GM12878 (cell line): ENCODE measurements around the gene TUBB1. TPM values are rescaled to one million over a fixed set of nuclear protein-coding genes. Genes with fewer than 3 reads are reported as not detected.

Experiments
- ATAC-seq: fragments of 200-7000 bp; cut with Tn5 transposase; 3 replicates; pipeline ENCODE4 v1.9.1; 2020; ENCODE audit warnings: mild to moderate bottlenecking, moderate library complexity
- BruUV-seq: library from RNA; stranded (reverse); fragments of 400-500 nt; replicated peaks from 2 replicates; lab custom pipeline; 2021; lab: Mats Ljungman, UMichigan
- CTCF ChIA-PET: fragments of 300-600 bp; sonication (Branson Sonifier 250); formaldehyde crosslinking; extraction: SDS; loops from one replicate; lab custom pipeline; 2021; ENCODE audit warnings: inconsistent platforms; lab: Yijun Ruan, JAX
- POLR2A ChIA-PET: fragments of 350-600 bp; formaldehyde crosslinking; extraction: SDS; loops from one replicate; lab custom pipeline; 2021; ENCODE audit warnings: inconsistent platforms; lab: Charles Lee
- RAD21 ChIA-PET: fragments of 300-600 bp; sonication (Branson Sonifier 250); formaldehyde crosslinking; loops from one replicate; lab custom pipeline; 2023; ENCODE audit warnings: antibody characterized with exemption; ENCODE audit not compliant: unreplicated experiment; lab: Charles Lee
- SMC1A ChIA-PET: fragments of 300-600 bp; sonication (Branson Sonifier 250); formaldehyde crosslinking; loops from one replicate; lab custom pipeline; 2023; ENCODE audit not compliant: unreplicated experiment, uncharacterized antibody; lab: Charles Lee
- DNase-seq: peaks from one replicate; pipeline ENCODE4 v3.0.0-alpha.2; 2011; ENCODE audit warnings: low read depth, low spot score
- FAIRE-seq: peaks from 3 replicates; lab custom pipeline; 2011; peaks lifted over from hg19 to GRCh38; lab: Jason Lieb, UNC
- H2AFZ ChIP-seq: 2 replicates; pipeline ENCODE4 v1.6.0; 2011; ENCODE audit warnings: low read depth, low read length, control low read depth; ENCODE audit not compliant: control insufficient read depth
- H3K27ac ChIP-seq: 2 replicates; pipeline ENCODE4 v1.5.1; 2011; ENCODE audit warnings: control low read depth; ENCODE audit not compliant: control insufficient read depth, insufficient read depth
- H3K27me3 ChIP-seq, 2 experiments: replicated peaks in 1 of 2; 2 replicates each; pipeline versions ENCODE4 v1.6.0 to v1.6.1; 2011; ENCODE audit warnings: low read length in 1 of 2; ENCODE audit not compliant: control insufficient read depth in 2 of 2, insufficient read depth in 2 of 2
- H3K36me3 ChIP-seq, 2 experiments: 2 replicates each; pipeline ENCODE4 v1.5.1; 2011; ENCODE audit warnings: low read length in 1 of 2; ENCODE audit not compliant: control insufficient read depth in 2 of 2, insufficient read depth in 2 of 2
- H3K4me1 ChIP-seq: 2 replicates; pipeline ENCODE4 v1.6.1; 2011; ENCODE audit warnings: mild to moderate bottlenecking, low read length, moderate library complexity, mixed read lengths; ENCODE audit not compliant: control insufficient read depth, insufficient read depth
- H3K4me2 ChIP-seq: 2 replicates; pipeline ENCODE4 v1.6.0; 2011; ENCODE audit warnings: control low read depth; ENCODE audit not compliant: control insufficient read depth, insufficient read depth
- H3K4me3 ChIP-seq: fragments of 200-600 bp; sonication (generic); 2 replicates; pipeline ENCODE4 v1.5.1; 2016
- H3K79me2 ChIP-seq: 2 replicates; pipeline ENCODE4 v1.6.0; 2011; ENCODE audit warnings: low read length; ENCODE audit not compliant: control insufficient read depth, insufficient read depth
- H3K9ac ChIP-seq: 2 replicates; pipeline ENCODE4 v1.8.0; 2011; ENCODE audit warnings: low read length, control low read depth, mixed read lengths; ENCODE audit not compliant: control insufficient read depth, insufficient read depth
- H3K9me3 ChIP-seq: replicated peaks from 3 replicates; pipeline ENCODE4 v1.5.1; 2011; ENCODE audit warnings: mild to moderate bottlenecking, low read length; ENCODE audit not compliant: control insufficient read depth, insufficient read depth
- H4K20me1 ChIP-seq: 2 replicates; pipeline ENCODE4 v1.6.0; 2011; ENCODE audit not compliant: control insufficient read depth, insufficient read depth
- BCLAF1 ChIP-seq: fragments of 450-650 bp; IDR thresholded peaks from 2 replicates; pipeline ENCODE4 v1.6.1; 2017; ENCODE audit warnings: antibody characterized with exemption, mild to moderate bottlenecking, moderate library complexity
- CREM ChIP-seq: IDR thresholded peaks from 2 replicates; pipeline ENCODE4 v1.6.1; 2014; ENCODE audit warnings: antibody characterized with exemption, low read depth
- ETV6 ChIP-seq, 2 experiments: fragments of 450-650 bp in 1 of 2; IDR thresholded peaks in 1 of 2; conservative IDR thresholded peaks in 1 of 2; 2 replicates each; pipeline ENCODE4 v1.6.1; 2014; ENCODE audit warnings: antibody characterized with exemption in 1 of 2, borderline replicate concordance in 1 of 2, low read depth in 1 of 2, mild to moderate bottlenecking in 1 of 2, moderate library complexity in 1 of 2
- MYC ChIP-seq: IDR thresholded peaks from 2 replicates; pipeline ENCODE4 v1.6.1; 2011; ENCODE audit warnings: mild to moderate bottlenecking, low read length, moderate library complexity, inconsistent platforms; ENCODE audit not compliant: insufficient read depth, insufficient replicate concordance, insufficient read length, severe bottlenecking
- NR2F1 ChIP-seq: fragments of 450-650 bp; conservative IDR thresholded peaks from 2 replicates; pipeline ENCODE4 v1.6.1; 2017; ENCODE audit warnings: mild to moderate bottlenecking
- RBBP5 ChIP-seq: fragments of 200-600 bp; sonication (generic); conservative IDR thresholded peaks from 2 replicates; pipeline ENCODE4 v1.6.1; 2016
- RUNX3 ChIP-seq: IDR thresholded peaks from 2 replicates; pipeline ENCODE4 v1.6.1; 2012; ENCODE audit warnings: low read length, inconsistent platforms
- SIN3A ChIP-seq: IDR thresholded peaks from 2 replicates; pipeline ENCODE4 v1.6.1; 2012; ENCODE audit warnings: low read depth, low read length, improper control_type of control experiment
- SUPT20H ChIP-seq: IDR thresholded peaks from 2 replicates; pipeline ENCODE4 v1.6.1; 2011; ENCODE audit warnings: low read depth, mild to moderate bottlenecking, low read length, moderate library complexity, borderline replicate concordance; ENCODE audit not compliant: control insufficient read depth
- TCF7 ChIP-seq: IDR thresholded peaks from 2 replicates; pipeline ENCODE4 v1.6.1; 2014; ENCODE audit warnings: antibody characterized with exemption, borderline replicate concordance
- WGBS: methylation state at CpG from one replicate; pipeline ENCODE4 v1.1.6; 2016; ENCODE audit warnings: low lambda C conversion rate; ENCODE audit not compliant: insufficient replicate concordance, insufficient coverage; ENCODE audit errors: missing lambda C conversion rate; 5-methylcytosine and 5-hydroxymethylcytosine counted together
- in situ Hi-C: fragments of 300-500 bp; cut with MboI; formaldehyde crosslinking; loops from 9 replicates; pipeline ENCODE4 v1.14.3; 2018; ENCODE audit warnings: mixed read lengths
- intact Hi-C: fragments of 100-400 bp; cut with micrococcal nuclease; formaldehyde crosslinking; loops from one replicate; pipeline ENCODE4 v1.14.2; 2022; ENCODE audit not compliant: unreplicated experiment
- polyA plus RNA-seq, 11 experiments: library from polyadenylated mRNA; depleted of rRNA in 4 of 11; unstranded in 6 of 11; stranded (reverse) in 5 of 11; fragments of >200 nt; fragmentation: Nextera tagmentation in 4 of 11; fragmentation: Illumina TruSeq in 1 of 11; extraction: Ambion mirVana in 4 of 11; extraction: Trizol in 1 of 11; gene quantifications; 1 replicate in 1 of 11; 2 replicates in 10 of 11; pipeline versions ENCODE4 v1.2.1 to v1.2.3, GENCODE V29; 2011 to 2016; ENCODE audit warnings: inconsistent platforms in 2 of 11, missing spikeins in 2 of 11, low read depth in 1 of 11
- total RNA-seq, 4 experiments: library from RNA; depleted of rRNA in 3 of 4; stranded (reverse); fragments of >200 nt in 3 of 4; fragmentation: Illumina TruSeq in 1 of 4; extraction: Trizol in 1 of 4; gene quantifications; 2 replicates each; pipeline versions ENCODE4 v1.2.1 to v1.2.3, GENCODE V29; 2013 to 2021

Gene TUBB1
- total and polyA plus RNA-seq, 10 of the 15 experiments (the other 5 are each of a cell fraction or from before 2014, with no cell fraction given): 0.02 to 0.20 (median 0.06) TPM; not detected in 3

- TF ChIP-seq RBBP5 (no peak), SUPT20H (no peak), MYC (no peak), ETV6 (conservative IDR thresholded peaks at IDR 0.05 in 1 of 2, IDR thresholded peaks at IDR 0.05 in 1 of 2; ENCODE audit: borderline replicate concordance in 1 of 2, low read depth in 1 of 2) (peak in 1 of 2 experiments; percentile 78; a peak in 2 of 4 replicates), SIN3A (peak; percentile 60), NR2F1 (peak; percentile 100), TCF7 (peak; percentile 35; the same call in 1 of the 2 replicates), RUNX3 (peak; percentile 88)
- TF ChIP-seq, all 136 proteins: peak for 68
Measured at GRCh38 chr20:59004763-59005522, 14.3 kb upstream of the TUBB1 start (continued).

GRCh38 chr20:59005523-59006166 is 13.6 kb upstream of the TUBB1 start:
- Histone ChIP-seq H3K9me3 (no peaks in the 10 kb centered on the region), H3K4me3 (peak overlapping the region; percentile 92), H3K36me3 (peaks cover 16 to 24% of the 10 kb centered on the region in 2 experiments), H3K4me1 (peaks cover 35% of the 10 kb centered on the region), H3K27ac (peak overlapping the region; percentile 95), H4K20me1 (0 out of 2 replicates have a peak, but pooled peaks cover 2% of the 10 kb centered on the region), H3K79me2 (peaks cover 56% of the 10 kb centered on the region), H3K4me2 (peak overlapping the region; percentile 53), H3K27me3 (no peaks in the 10 kb centered on the region), H3K9ac (peak overlapping the region; percentile 92), H2AFZ (no peak overlapping the region)
- ChIA-PET RAD21 (interaction anchor here (0.8 to 2.3 kb wide), 8 partner anchors 23 to 116 kb away, joined by 3 to 11 read pairs (median 3); partner anchors contain the start of gene ATP5F1E), SMC1A (interaction anchor here (0.6 to 2.0 kb wide), 8 partner anchors 21 to 121 kb away, joined by 3 to 14 read pairs (median 5); partner anchors contain the start of gene ATP5F1E), CTCF (no interaction called here), POLR2A (interaction anchor here (0.6 to 1.7 kb wide), 5 partner anchors 24 to 98 kb away, joined by 3 to 5 read pairs (median 4); partner anchors contain the start of genes ATP5F1E and NELFCD)
- ATAC-seq: no peak
- TSS peak; percentile 53 for BruUV-seq
- no peak for DNase-seq
- FAIRE-seq: no peak
- no peak for TF ChIP-seq BCLAF1
- TF ChIP-seq CREM: 0 out of 2 replicates have a peak, but pooled peaks have one; percentile 6
- intact Hi-C loops (loop anchor here (2.0 kb wide), 2 partner anchors 21 to 115 kb away; no protein-coding TSS in a partner anchor), in situ Hi-C loops (loop anchor here (10.0 kb wide), 2 partner anchors 551 to 1611 kb away; partner anchors contain the start of gene RBM38)
- 10% methylated on average over 3 of the region's 3 CpGs for WGBS
